Stimulated activated CD4-positive, alpha-beta T cell treated with anti-CD3 and anti-CD28 coated beads, Interleukin-4, amount 100 ng/mL, for 24 hours (primary cell): Measurements from ENCODE around the gene TPRKB.
"Not testable (repeated sequence)": the region's sequence is repeated elsewhere in the genome, so short reads cannot be mapped to it uniquely, and the experiment has no call there.

Experiments used
- DNase-seq: peaks from one replicate; pipeline ENCODE4 v3.0.0-alpha.2; 2020

Gene TPRKB

GRCh38 chr2:73736855-73737779 lies at the start of gene TPRKB:
TPRKB (minus strand) TSS chr2:73737345; CDS start chr2:73734569, 2,776 bp downstream.
- DNase-seq: peak; percentile 97

GRCh38 chr2:73783883-73784282 lies 46.7 kb upstream of the TPRKB start, which contains the start of gene C2orf78:
C2orf78 (plus strand) TSS chr2:73784183; CDS start chr2:73784310, 127 bp downstream.
- DNase-seq: not testable (repeated sequence)

DNA sequence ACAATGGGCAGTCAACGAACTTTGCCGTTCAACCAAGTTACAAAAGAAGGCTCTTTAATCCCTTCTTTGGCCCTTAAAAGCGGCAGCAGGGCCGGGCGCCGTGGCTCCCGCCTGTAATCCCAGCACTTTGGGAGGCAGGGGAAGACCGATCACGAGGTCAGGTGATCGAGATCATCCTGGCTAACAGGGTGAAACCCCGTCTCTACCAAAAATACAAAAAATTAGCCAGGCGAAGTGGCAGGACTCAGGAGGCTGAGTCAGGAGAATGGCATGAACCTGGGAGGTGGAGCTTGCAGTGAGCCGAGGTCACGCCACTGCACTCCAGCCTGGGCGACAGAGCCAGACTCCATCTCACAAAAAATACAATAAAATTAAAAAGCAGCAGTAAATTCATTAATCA lies 46.3 kb upstream of the TPRKB start:
- DNase-seq: not testable (repeated sequence)

DNA sequence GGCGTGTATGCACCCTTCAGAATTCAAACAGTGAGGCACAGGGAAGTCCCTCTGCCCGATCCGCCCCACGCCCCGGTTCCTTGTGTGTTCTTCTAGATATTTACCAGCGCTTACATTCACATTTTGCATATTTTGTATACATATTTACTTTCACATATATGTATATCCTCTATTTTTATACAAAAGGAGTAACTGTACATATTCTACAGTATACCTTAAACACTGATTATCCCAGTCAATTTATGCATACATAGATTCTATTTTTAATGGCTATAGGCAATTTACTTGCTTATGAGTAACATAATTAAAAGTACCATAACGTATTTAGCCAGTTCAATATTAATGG lies 43.1 kb upstream of the TPRKB start:
- DNase-seq: no peak

DNA sequence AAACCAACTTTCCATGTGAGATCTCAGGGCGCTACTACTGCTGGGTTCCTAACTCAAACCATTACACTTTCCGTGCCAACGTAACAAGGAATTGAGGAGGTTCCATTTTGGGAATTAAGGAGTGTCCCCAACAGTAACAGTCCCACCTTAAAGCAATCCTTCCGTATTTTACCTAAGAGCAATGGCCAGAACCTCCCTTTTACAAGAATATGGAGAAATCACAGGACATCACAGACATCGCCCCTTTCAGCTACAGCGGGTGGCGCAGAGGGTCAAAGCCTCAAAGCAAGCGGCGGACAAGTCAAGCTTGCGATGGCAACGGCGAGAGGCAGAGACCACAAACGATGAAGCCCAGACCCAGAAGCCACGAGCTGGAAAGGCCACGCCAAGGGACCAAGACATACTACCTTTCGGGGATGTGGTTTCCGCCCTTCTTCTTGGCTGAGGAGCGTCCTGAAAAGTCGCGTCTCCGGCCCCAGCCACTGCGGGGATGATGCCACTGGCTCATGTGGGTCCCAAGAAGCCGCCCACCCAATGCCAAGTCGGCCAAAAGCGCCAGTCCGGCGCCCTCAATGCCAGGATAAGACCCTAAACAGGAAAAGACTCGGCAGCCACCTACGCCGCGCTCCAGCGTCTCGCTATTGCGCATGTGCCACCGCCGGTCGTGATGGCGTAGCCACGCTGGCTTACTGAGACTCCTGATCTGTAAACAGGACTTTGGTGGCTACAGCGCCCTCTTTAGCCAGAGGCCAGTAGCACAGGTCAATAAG lies 42.5 kb upstream of the TPRKB start, which contains the start of gene DUSP11:
DUSP11 (minus strand) TSS at position 637 of the 770 bp plus-strand sequence; CDS start at position 508, 129 bp downstream.
- DNase-seq: peak; percentile 98

- DNase-seq: not testable (repeated sequence)
Observed at GRCh38 chr2:73778867-73779466, 41.8 kb upstream of the TPRKB start.

DNA sequence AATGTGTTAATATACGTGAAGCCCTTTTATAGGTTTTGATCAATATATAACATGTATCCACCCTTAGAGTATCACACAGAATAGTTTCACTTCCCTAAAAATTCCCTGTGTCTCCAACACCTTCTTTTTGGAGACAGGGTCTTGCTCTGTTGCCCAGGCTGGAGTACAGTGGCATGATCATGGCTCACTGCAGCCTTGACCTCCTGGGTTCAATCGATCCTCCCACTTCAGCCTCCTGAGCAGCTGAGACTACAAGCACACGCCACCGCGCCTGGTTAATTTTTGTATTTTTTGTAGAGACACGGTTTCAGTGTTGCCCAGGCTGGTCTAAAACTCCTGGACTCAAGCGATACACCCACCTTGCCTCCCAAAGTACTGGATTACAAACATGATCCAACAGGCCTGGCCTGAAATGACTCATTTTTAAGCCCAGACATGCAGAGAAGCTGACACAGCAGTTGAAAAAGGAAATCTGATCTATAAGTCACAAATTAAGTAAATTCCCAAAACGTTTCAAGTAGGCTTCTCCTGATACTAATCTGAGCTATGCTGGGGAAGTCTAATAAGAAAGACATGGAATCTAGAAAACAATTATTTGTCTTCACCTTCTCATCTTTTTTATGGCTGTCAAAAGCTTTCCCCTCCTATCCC lies 39.8 kb upstream of the TPRKB start:
- no peak for DNase-seq

DNA sequence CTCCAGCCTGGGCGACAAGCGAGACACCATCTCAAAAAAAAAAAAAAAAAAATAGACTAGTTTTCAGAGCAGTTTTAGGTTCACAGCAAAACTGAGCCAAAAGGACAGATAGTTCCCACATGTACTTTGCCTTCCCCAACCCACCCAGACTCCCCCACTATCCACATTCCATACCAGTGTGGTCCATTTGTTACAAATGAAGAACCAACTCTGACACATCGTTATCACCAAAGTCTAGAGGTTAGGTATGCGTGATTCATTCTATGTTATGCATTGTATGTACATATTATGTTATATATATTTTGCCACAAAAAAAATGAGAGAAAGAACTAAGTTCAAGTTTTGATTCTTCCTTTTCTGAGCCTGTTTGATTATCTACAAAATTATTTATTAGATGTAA lies 39.2 kb upstream of the TPRKB start:
- no peak for DNase-seq

DNA sequence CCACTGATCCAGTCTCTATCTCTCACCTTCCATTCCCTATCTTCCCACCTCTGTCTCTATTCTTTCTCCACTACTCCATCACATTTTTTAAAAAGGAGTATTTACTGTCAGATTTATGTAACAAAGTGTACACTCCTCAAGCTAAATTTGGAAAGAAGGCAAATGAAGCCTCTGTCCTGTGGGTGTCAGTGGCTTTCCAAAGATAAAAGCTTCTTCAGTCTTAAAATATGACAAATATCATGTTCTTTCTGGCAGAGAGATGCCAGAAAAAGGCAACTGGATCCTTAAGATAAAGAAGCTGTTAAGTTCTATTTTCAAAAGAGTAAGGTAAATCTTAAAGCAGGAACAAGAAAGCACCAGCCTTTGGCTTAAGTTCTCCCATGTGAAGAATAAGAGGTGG lies 35.7 kb upstream of the TPRKB start:
- no peak for DNase-seq

DNA sequence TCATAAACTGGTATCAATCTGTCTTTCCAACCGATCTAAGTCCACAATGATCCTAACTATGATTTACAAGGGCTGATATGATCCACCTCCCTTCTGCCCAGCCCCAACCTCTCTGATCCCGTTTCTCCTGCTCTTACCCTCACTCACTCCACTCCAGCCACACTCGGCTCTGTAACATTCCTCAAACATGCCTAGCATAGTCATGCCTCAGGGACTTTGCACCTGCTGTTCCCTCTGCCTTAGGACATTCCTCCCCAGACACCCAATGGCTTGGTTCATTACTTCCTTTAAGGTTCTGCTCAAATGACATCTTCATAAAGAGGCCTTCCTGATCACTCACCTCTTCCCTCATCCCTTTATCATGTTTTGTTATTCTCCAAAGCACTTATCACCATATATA lies 33.6 kb upstream of the TPRKB start:
- DNase-seq: no peak

- DNase-seq: no peak
Observed at GRCh38 chr2:73766994-73767393, 29.8 kb upstream of the TPRKB start.

DNA sequence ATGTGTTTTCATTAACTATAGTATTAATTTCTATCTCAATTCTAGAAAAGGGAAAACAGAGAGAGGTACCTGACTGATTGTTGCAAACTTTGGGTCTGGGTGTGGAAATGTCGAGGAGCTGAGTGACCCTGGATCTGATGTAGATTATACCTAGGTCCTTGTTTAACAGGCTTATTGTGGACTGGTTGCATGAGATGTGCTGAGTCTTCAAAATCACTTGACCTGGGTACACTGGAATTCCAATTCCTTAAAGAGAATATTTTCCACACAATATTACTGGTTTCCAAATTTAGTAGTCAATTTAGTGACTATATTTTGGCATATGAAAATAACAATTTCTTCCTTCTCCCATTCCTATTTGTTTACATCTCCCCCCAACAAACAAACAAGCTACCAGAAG lies 29.2 kb upstream of the TPRKB start:
- DNase-seq: no peak

DNA sequence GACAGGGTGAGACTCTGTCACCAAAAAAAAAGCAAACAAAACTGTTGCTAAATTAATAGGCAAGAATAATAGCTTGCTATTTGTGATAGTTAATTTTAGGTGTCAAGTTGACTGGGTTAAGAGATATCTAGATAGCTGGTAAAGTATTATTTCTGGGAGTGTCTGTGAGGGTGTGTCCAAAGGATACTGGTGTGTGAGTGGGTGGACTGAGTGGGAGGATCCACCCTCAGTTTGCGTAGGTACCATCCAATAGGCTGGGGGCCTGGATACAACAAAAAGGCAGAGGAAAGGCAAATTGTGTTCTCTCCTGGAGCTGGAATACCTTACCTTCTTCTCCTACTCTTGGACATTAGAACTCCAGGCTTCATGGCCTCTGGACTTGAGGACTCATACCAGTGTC lies 27.8 kb upstream of the TPRKB start:
- DNase-seq: no peak

DNA sequence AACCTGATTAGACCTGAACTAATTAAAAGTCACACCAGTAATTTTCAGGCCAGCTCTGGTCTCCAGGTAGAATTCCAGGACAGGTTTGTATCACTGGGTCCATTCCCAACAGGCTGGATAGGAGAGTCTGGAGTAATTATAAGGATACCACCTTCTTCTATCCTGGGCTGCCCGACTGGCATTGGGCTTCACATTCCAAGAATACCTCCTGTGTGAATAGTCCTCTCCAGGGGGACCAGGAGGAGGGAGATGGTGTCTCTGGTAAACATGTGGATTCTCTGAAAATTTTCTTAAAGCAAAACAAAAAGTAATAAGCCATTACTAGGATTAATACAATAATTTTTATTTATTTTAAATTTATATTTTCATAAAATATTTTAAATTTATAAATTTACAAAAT lies 25.4 kb upstream of the TPRKB start:
- no peak for DNase-seq

GRCh38 chr2:73759904-73760303 lies 22.8 kb upstream of the TPRKB start:
- DNase-seq: no peak

DNA sequence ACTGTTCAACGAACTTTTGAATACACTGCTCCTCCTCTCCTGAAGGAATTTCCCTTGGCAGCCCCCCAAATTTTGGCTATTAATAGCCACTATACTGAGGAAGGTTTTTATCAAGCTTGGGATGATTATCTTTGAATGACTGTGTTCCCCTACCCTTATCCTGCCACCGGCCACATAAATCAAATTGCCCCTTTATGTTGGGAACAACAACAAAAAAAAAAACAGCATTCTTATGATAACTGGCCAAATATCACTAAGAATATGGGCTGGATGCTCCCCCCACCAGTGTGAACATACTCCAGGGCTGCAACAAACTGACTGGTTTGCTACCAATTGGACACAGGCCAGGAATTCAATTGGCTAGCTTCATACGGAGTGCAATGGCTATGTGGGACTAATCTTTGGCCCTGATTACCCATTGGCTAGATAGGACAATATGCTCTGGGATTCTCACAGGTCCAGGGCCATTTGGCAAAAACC lies 22.2 kb upstream of the TPRKB start:
- no peak for DNase-seq

- DNase-seq: not testable (repeated sequence)
Observed at GRCh38 chr2:73754332-73754731, 17.2 kb upstream of the TPRKB start.

DNA sequence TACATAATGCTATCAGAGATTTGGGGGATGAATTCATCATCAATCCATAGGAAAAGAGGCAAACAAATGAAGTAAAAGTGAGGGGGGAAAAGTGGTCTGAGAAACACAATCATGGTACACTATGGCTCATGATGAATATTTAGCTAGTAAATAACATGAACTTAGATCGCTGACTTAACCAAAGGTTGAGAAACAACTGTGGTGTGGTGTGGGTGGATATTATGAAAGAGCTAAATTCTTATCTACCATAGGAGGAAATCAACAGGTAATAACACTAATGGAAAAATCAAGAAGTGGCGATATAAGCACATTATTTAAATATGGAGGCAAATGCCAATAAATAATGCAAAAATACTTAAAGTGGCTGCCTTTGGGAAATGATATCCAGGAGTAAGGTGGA lies 12.2 kb upstream of the TPRKB start:
- DNase-seq: no peak

DNA sequence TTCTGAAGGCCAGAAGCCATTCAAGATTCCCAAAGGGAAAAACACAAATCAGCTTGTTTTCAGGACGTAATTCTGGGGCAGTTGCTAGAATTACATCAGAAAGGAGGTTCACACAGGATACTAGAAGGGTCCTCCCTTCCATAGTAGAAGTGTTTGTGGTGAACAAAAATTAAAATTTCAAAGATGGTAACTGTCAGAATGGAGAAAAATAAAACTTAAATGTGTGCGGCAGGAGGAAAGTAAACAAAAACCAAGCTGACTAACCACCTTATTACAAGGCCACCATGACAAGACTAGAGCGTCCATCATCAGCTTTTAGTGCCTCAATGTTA lies 9.7 kb upstream of the TPRKB start:
- DNase-seq: no peak

GRCh38 chr2:73746015-73746876 lies 9.1 kb upstream of the TPRKB start:
- no peak for DNase-seq

DNA sequence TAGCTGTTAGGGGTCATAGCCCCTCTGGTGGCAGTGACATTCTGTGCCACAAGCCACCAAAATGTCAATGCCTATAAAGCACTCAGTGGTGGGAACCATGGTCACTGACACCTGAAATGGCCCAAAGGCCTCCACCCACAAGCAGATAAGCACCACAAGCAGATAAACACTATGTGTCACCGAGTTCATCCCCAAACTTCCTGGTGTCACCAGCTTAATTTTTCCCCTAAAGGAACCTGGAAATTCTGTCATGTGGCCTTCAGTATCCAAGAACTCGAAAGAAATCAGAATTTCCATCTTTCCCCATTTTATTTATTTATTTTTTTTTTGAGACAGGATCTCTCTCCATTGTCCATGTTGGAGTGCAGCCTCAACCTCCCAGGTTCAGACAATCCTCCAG lies 3.6 kb upstream of the TPRKB start:
- no peak for DNase-seq

DNA sequence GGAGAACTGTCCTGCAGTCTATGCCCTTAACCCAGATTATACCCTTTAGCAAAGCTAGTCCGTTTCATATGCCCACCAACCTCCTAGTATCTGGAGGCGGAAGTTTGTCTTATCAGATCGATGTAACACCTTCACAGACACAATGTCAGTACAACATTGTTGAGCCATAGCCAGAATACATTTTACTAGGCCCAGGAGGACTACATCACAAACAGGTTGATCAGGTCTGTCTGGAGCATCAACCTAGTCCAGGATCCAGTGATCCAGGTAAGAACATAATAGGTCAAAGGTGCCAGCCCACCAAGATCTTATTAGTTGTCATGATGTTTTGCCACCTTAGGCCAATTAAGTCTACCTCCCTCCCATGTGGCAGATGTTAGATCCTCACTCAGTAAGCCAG lies 2.0 kb upstream of the TPRKB start:
- DNase-seq: no peak
